GM12878 (cell line): ENCODE data around the gene LGALS1.

Source experiments
- ATF7 ChIP-seq: fragments of 450-650 bp; IDR thresholded peaks from 2 replicates; pipeline ENCODE4 v1.6.1; 2016; ENCODE audit warnings: low read depth, mild to moderate bottlenecking
- BHLHE40 ChIP-seq, 2 experiments: fragments of 450-650 bp in 1 of 2; IDR thresholded peaks; 2 replicates each; pipeline ENCODE4 v1.6.1; 2011 to 2017; ENCODE audit warnings: low read depth in 2 of 2, borderline replicate concordance in 1 of 2, improper control_type of control experiment in 1 of 2, low read length in 1 of 2, mild to moderate bottlenecking in 1 of 2
- CTCF ChIP-seq, 3 experiments: IDR thresholded peaks in 2 of 3; conservative IDR thresholded peaks in 1 of 3; 2 replicates each; pipeline ENCODE4 v1.5.1; 2011; ENCODE audit warnings: low read depth in 3 of 3, low read length in 3 of 3, mild to moderate bottlenecking in 3 of 3, control low read depth in 2 of 3, moderate library complexity in 2 of 3, inconsistent platforms in 1 of 3, mixed read lengths in 1 of 3; ENCODE audit not compliant: control insufficient read depth in 2 of 3, insufficient read depth in 1 of 3; ENCODE audit errors: extremely low read depth in 1 of 3
- EP300 ChIP-seq, 2 experiments: fragments of 150-350 bp in 1 of 2; IDR thresholded peaks; 2 replicates each; pipeline ENCODE4 v1.6.1; 2011 to 2012; ENCODE audit warnings: low read depth in 2 of 2, low read length in 2 of 2, borderline replicate concordance in 1 of 2, improper control_type of control experiment in 1 of 2, inconsistent platforms in 1 of 2; ENCODE audit not compliant: control insufficient read depth in 1 of 2
- EZH2 ChIP-seq: IDR thresholded peaks from 2 replicates; pipeline ENCODE4 v1.6.1; 2012; ENCODE audit warnings: low read depth, mild to moderate bottlenecking, control low read depth, inconsistent platforms, low read length, borderline replicate concordance; ENCODE audit not compliant: control insufficient read depth
- HDAC2 ChIP-seq: fragments of 200-600 bp; sonication (generic); IDR thresholded peaks from 2 replicates; pipeline ENCODE4 v1.6.1; 2017
- HSF1 ChIP-seq: fragments of 150-350 bp; IDR thresholded peaks from 2 replicates; pipeline ENCODE4 v1.6.1; 2014; ENCODE audit warnings: mild to moderate bottlenecking, low read depth, low read length
- IKZF1 ChIP-seq: fragments of 450-650 bp; conservative IDR thresholded peaks from 2 replicates; pipeline ENCODE4 v1.6.1; 2017; ENCODE audit warnings: antibody characterized with exemption, mild to moderate bottlenecking
- NBN ChIP-seq: fragments of 450-650 bp; IDR thresholded peaks from 2 replicates; pipeline ENCODE4 v1.6.1; 2016
- POLR2A ChIP-seq: IDR thresholded peaks from 2 replicates; pipeline ENCODE4 v1.6.1; 2011; ENCODE audit warnings: low read depth, mild to moderate bottlenecking, low read length
- SMC3 ChIP-seq: IDR thresholded peaks from 2 replicates; pipeline ENCODE4 v1.6.1; 2011; ENCODE audit warnings: low read length, improper control_type of control experiment, borderline replicate concordance
- TF ChIP-seq, protein P1 (sequence below): IDR thresholded peaks from 2 replicates; pipeline ENCODE4 v1.6.1; 2012; ENCODE audit warnings: mild to moderate bottlenecking, low read depth, low read length
- TF ChIP-seq, protein P2 (sequence below): IDR thresholded peaks from 2 replicates; pipeline ENCODE4 v1.6.1; 2012; ENCODE audit warnings: low read depth, low read length, improper control_type of control experiment

- no peak for TF ChIP-seq HDAC2
- TF ChIP-seq CTCF (IDR thresholded peaks at IDR 0.05 in 2 of 3, conservative IDR thresholded peaks at IDR 0.05 in 1 of 3; ENCODE audit: control insufficient read depth in 2 of 3, extremely low read depth in 1 of 3, insufficient read depth in 1 of 3, low read depth in 3 of 3, low read length in 3 of 3) = no peak
- TF ChIP-seq NBN = no peak
- TF ChIP-seq, protein P1, sequence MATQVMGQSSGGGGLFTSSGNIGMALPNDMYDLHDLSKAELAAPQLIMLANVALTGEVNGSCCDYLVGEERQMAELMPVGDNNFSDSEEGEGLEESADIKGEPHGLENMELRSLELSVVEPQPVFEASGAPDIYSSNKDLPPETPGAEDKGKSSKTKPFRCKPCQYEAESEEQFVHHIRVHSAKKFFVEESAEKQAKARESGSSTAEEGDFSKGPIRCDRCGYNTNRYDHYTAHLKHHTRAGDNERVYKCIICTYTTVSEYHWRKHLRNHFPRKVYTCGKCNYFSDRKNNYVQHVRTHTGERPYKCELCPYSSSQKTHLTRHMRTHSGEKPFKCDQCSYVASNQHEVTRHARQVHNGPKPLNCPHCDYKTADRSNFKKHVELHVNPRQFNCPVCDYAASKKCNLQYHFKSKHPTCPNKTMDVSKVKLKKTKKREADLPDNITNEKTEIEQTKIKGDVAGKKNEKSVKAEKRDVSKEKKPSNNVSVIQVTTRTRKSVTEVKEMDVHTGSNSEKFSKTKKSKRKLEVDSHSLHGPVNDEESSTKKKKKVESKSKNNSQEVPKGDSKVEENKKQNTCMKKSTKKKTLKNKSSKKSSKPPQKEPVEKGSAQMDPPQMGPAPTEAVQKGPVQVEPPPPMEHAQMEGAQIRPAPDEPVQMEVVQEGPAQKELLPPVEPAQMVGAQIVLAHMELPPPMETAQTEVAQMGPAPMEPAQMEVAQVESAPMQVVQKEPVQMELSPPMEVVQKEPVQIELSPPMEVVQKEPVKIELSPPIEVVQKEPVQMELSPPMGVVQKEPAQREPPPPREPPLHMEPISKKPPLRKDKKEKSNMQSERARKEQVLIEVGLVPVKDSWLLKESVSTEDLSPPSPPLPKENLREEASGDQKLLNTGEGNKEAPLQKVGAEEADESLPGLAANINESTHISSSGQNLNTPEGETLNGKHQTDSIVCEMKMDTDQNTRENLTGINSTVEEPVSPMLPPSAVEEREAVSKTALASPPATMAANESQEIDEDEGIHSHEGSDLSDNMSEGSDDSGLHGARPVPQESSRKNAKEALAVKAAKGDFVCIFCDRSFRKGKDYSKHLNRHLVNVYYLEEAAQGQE = no peak
- no peak for TF ChIP-seq HSF1
- TF ChIP-seq POLR2A = no peak
- TF ChIP-seq SMC3 = no peak
- no peak for TF ChIP-seq EP300 (IDR thresholded peaks at IDR 0.05; ENCODE audit: borderline replicate concordance in 1 of 2, control insufficient read depth in 1 of 2, low read depth in 2 of 2, low read length in 2 of 2)
- no peak for TF ChIP-seq EZH2
- TF ChIP-seq BHLHE40 (IDR thresholded peaks at IDR 0.05; ENCODE audit: borderline replicate concordance in 1 of 2, low read depth in 2 of 2, low read length in 1 of 2) = no peak
- TF ChIP-seq IKZF1 = no peak
- TF ChIP-seq, protein P2, sequence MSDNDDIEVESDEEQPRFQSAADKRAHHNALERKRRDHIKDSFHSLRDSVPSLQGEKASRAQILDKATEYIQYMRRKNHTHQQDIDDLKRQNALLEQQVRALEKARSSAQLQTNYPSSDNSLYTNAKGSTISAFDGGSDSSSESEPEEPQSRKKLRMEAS = no peak
- TF ChIP-seq ATF7 = no peak
Measured at GRCh38 chr22:37690901-37691504, 15.6 kb downstream of the LGALS1 start.
